A549 (cell line): ENCODE data around the gene PARD3B. TPM values are rescaled to one million over a fixed set of nuclear protein-coding genes. Genes with fewer than 3 reads are reported as not detected.
"Not testable (repeated sequence)": the region's sequence is repeated elsewhere in the genome, so short reads cannot be mapped to it uniquely, and the experiment has no call there.

Experiments
- ATAC-seq, 2 experiments: fragments of 200-7000 bp in 1 of 2; fragments of >200 bp in 1 of 2; cut with Nextera tagmentation in 1 of 2; cut with Tn5 transposase in 1 of 2; 3 replicates each; pipeline versions ENCODE4 v1.8.0 to v1.9.1; 2018 to 2020; ENCODE audit warnings: mild to moderate bottlenecking in 1 of 2, moderate library complexity in 1 of 2
- CTCF ChIA-PET: fragments of 300-600 bp; sonication (Branson Sonifier 250); formaldehyde crosslinking; extraction: SDS; loops from one replicate; lab custom pipeline; 2021; ENCODE audit warnings: antibody characterized with exemption, inconsistent platforms; lab: Yijun Ruan, JAX
- POLR2A ChIA-PET: fragments of 350-600 bp; formaldehyde crosslinking; extraction: SDS; loops from one replicate; lab custom pipeline; 2021; ENCODE audit warnings: antibody characterized with exemption, inconsistent platforms; lab: Yijun Ruan, JAX
- DNase-seq, 2 experiments: peaks; one replicate each; pipeline versions ENCODE4 v3.0.0 to v3.0.0-alpha.2; 2011 to 2016; ENCODE audit warnings: low read depth in 1 of 2, low spot score in 1 of 2
- FAIRE-seq: peaks from 2 replicates; lab custom pipeline; 2011; peaks lifted over from hg19 to GRCh38; lab: Jason Lieb, UNC
- H3K27ac ChIP-seq, 2 experiments: fragments of >200 bp; sonication (Bioruptor Twin); formaldehyde crosslinking; 3 replicates each; pipeline ENCODE4 v1.5.1; 2016 to 2017
- H3K4me1 ChIP-seq: fragments of >200 bp; sonication (Bioruptor Twin); formaldehyde crosslinking; 3 replicates; pipeline ENCODE4 v1.6.1; 2016
- H3K4me2 ChIP-seq: fragments of >200 bp; sonication (Bioruptor Twin); formaldehyde crosslinking; 3 replicates; pipeline ENCODE4 v1.6.1; 2016
- H3K4me3 ChIP-seq: fragments of >200 bp; sonication (Bioruptor Twin); formaldehyde crosslinking; 3 replicates; pipeline ENCODE4 v1.5.1; 2016
- H3K9me3 ChIP-seq: fragments of >200 bp; sonication (Bioruptor Twin); formaldehyde crosslinking; 3 replicates; pipeline ENCODE4 v1.6.1; 2016
- CBX2 ChIP-seq: fragments of 200-600 bp; sonication (generic); IDR thresholded peaks from 2 replicates; pipeline ENCODE4 v1.6.1; 2016; ENCODE audit warnings: low read depth, mild to moderate bottlenecking, borderline replicate concordance
- CEBPB ChIP-seq, 2 experiments: fragments of >200 bp in 1 of 2; sonication (Bioruptor Twin) in 1 of 2; formaldehyde crosslinking in 1 of 2; IDR thresholded peaks; 2 replicates each; pipeline ENCODE4 v1.6.1; 2012 to 2016
- CHD4 ChIP-seq: fragments of 200-600 bp; sonication (generic); IDR thresholded peaks from 2 replicates; pipeline ENCODE4 v1.6.1; 2016; ENCODE audit warnings: antibody characterized with exemption, mild to moderate bottlenecking, borderline replicate concordance
- CTCF ChIP-seq: fragments of >200 bp; sonication (Bioruptor Twin); formaldehyde crosslinking; IDR thresholded peaks from 3 replicates; pipeline ENCODE4 v1.5.1; 2016
- ELK1 ChIP-seq: fragments of 150-350 bp; IDR thresholded peaks from 2 replicates; pipeline ENCODE4 v1.6.1; 2014; ENCODE audit warnings: low read depth, mild to moderate bottlenecking, low read length
- ESRRA ChIP-seq: fragments of 150-350 bp; IDR thresholded peaks from 2 replicates; pipeline ENCODE4 v1.6.1; 2014; ENCODE audit warnings: mild to moderate bottlenecking, low read length, borderline replicate concordance
- FOXS1 ChIP-seq: fragments of 250-450 bp; sonication (Bioruptor Pico); IDR thresholded peaks from 2 replicates; pipeline ENCODE4 v1.5.0; 2020; ENCODE audit warnings: mild to moderate bottlenecking, moderate library complexity
- HMGXB4 ChIP-seq: fragments of 250-450 bp; sonication (Bioruptor Pico); IDR thresholded peaks from 2 replicates; pipeline ENCODE4 v1.5.0; 2021; ENCODE audit warnings: mild to moderate bottlenecking, moderate library complexity, borderline replicate concordance
- NPAS2 ChIP-seq: fragments of 250-450 bp; sonication (Bioruptor Pico); IDR thresholded peaks from 2 replicates; pipeline ENCODE4 v1.8.0; 2022; ENCODE audit warnings: mild to moderate bottlenecking, moderate library complexity, borderline replicate concordance
- NR3C1 ChIP-seq: fragments of >200 bp; sonication (Bioruptor Twin); formaldehyde crosslinking; IDR thresholded peaks from 3 replicates; pipeline ENCODE4 v1.6.1; 2017
- PBX3 ChIP-seq: IDR thresholded peaks from 2 replicates; pipeline ENCODE4 v1.6.1; 2012
- POLR2A ChIP-seq: IDR thresholded peaks from 2 replicates; pipeline ENCODE4 v1.6.1; 2012; ENCODE audit warnings: mild to moderate bottlenecking, low read length
- RAD21 ChIP-seq, 2 experiments: fragments of >200 bp in 1 of 2; sonication (Bioruptor Twin) in 1 of 2; formaldehyde crosslinking in 1 of 2; IDR thresholded peaks in 1 of 2; conservative IDR thresholded peaks in 1 of 2; 2 replicates in 1 of 2; 3 replicates in 1 of 2; pipeline ENCODE4 v1.6.1; 2012 to 2018; ENCODE audit warnings: inconsistent platforms in 1 of 2
- ZFP36 ChIP-seq: fragments of 450-650 bp; IDR thresholded peaks from 2 replicates; pipeline ENCODE4 v1.6.1; 2014; ENCODE audit warnings: borderline replicate concordance; ENCODE audit not compliant: partially characterized antibody
- ZSCAN20 ChIP-seq: fragments of 250-450 bp; sonication (Bioruptor Pico); IDR thresholded peaks from 2 replicates; pipeline ENCODE4 v1.8.0; 2022; ENCODE audit warnings: mild to moderate bottlenecking, moderate library complexity
- WGBS: methylation state at CpG from one replicate; pipeline ENCODE4 v1.1.6; 2017; ENCODE audit errors: missing lambda C conversion rate; 5-methylcytosine and 5-hydroxymethylcytosine counted together
- polyA plus RNA-seq, 4 experiments: library from polyadenylated mRNA; depleted of rRNA in 3 of 4; stranded (reverse); fragments of >200 nt; fragmentation: RNase III in 1 of 4; extraction: RNeasy Plus Mini Kit Qiagen cat#74134 plus additional on column Dnase treatment in 1 of 4; gene quantifications; 2 replicates in 3 of 4; 3 replicates in 1 of 4; pipeline ENCODE4 v1.2.3, GENCODE V29; 2011 to 2017

The PARD3B gene
- polyA plus RNA-seq, 2 of the 4 experiments (the other 2 are of a cell fraction): 1.2 to 2.4 TPM

GRCh38 chr2:205218056-205218455, 672.8 kb downstream of the PARD3B start:
- Histone ChIP-seq H3K4me1 (no peaks in the 10 kb centered on the region), H3K4me3 (no peak overlapping the region), H3K9me3 (no peaks in the 10 kb centered on the region), H3K4me2 (no peak overlapping the region), H3K27ac (no peak overlapping the region)
- TF ChIP-seq CHD4 (no peak), CEBPB (IDR thresholded peaks at IDR 0.05) (no peak), CBX2 (no peak), ZFP36 (no peak), PBX3 (no peak), ELK1 (no peak), CTCF (no peak), HMGXB4 (no peak), ESRRA (no peak), RAD21 (conservative IDR thresholded peaks at IDR 0.05 in 1 of 2, IDR thresholded peaks at IDR 0.05 in 1 of 2) (no peak), NR3C1 (no peak), FOXS1 (CRISPR knock-in tag) (no peak), POLR2A (no peak), ZSCAN20 (CRISPR knock-in tag) (no peak), NPAS2 (no peak)
- DNase-seq (no peak), FAIRE-seq (no peak), ATAC-seq (no peak)
- ChIA-PET POLR2A (no interaction called here), CTCF (no interaction called here)
- WGBS: 28% methylated on average over 3 of the region's 3 CpGs

- H3K9me3 ChIP-seq, H3K4me2 ChIP-seq, POLR2A ChIA-PET, DNase-seq, H3K27ac ChIP-seq, ATAC-seq, H3K4me1 ChIP-seq, FAIRE-seq, H3K4me3 ChIP-seq: not testable (repeated sequence)
- 76% methylated on average over 5 of the region's 5 CpGs for WGBS
- CTCF ChIA-PET: interaction anchor here (0.6 to 0.7 kb wide), 2 partner anchors 457 to 1403 kb away, joined by 3 read pairs; no protein-coding TSS in a partner anchor
These were observed 673.5 kb downstream of the PARD3B start for GRCh38 chr2:205218816-205219215.

GRCh38 chr2:205220559-205220958, 675.3 kb downstream of the PARD3B start:
- DNase-seq (no peak), ATAC-seq (no peak), FAIRE-seq (no peak)
- TF ChIP-seq CBX2 (no peak), ZFP36 (no peak), POLR2A (no peak)
- H3K4me2 ChIP-seq: no peak overlapping the region
- H3K4me3 ChIP-seq: no peak overlapping the region
- H3K4me1 ChIP-seq: no peaks in the 10 kb centered on the region
- CTCF ChIA-PET: interaction anchor here (1.1 kb wide), 1 partner anchor 10 kb away, joined by 3 read pairs; no protein-coding TSS in a partner anchor
- H3K27ac ChIP-seq: no peak overlapping the region
- no peaks in the 10 kb centered on the region for H3K9me3 ChIP-seq
- POLR2A ChIA-PET: no interaction called here
- WGBS: 9% methylated on average over 3 of the region's 3 CpGs
